Head of caudate nucleus (tissue), 42 donors: ENCODE measurements around the gene PDE2A.

Experiments
- DNase-seq, 42 donors: peaks; one replicate each; pipeline versions ENCODE4 v3.0.0 to v3.0.0-alpha.2; 2020 to 2021; ENCODE audit warnings: mixed read lengths in 7 of 42
- intact Hi-C: fragments of 100-400 bp; cut with DNase I; formaldehyde crosslinking; loops from one replicate; pipeline ENCODE4 v1.15.0; 2022

PDE2A gene

GRCh38 chr11:72642884-72643522, 31.2 kb downstream of the PDE2A start:
- peak in 38 of 42 donors; percentile 43 to 85 (median 71) for DNase-seq
- intact Hi-C loops: loop anchor here (5.0 kb wide), 1 partner anchor 56 kb away; no protein-coding TSS in a partner anchor

GRCh38 chr11:72642043-72642883, 32.0 kb downstream of the PDE2A start:
- intact Hi-C loops: loop anchor here (5.0 kb wide), 1 partner anchor 55 kb away; no protein-coding TSS in a partner anchor
- DNase-seq: peak in 11 of 42 donors; percentile 36 to 66 (median 50)

GRCh38 chr11:72641522-72642042, 32.6 kb downstream of the PDE2A start:
- intact Hi-C loops: loop anchor here (5.0 kb wide), 1 partner anchor 54 kb away; no protein-coding TSS in a partner anchor
- DNase-seq: no peak

- DNase-seq: peak in 1 of 42 donors; percentile 55
- intact Hi-C loops: loop anchor here (5.0 kb wide), 1 partner anchor 52 kb away; no protein-coding TSS in a partner anchor
Observed at GRCh38 chr11:72639502-72640375, 34.5 kb downstream of the PDE2A start.

- DNase-seq: no peak
- intact Hi-C loops: no loop called here
Observed at GRCh38 chr11:72637926-72638325, 36.3 kb downstream of the PDE2A start.

GRCh38 chr11:72637198-72637597, 37.0 kb downstream of the PDE2A start:
- intact Hi-C loops: no loop called here
- no peak for DNase-seq

- intact Hi-C loops: no loop called here
Observed at GRCh38 chr11:72636376-72636775, 37.8 kb downstream of the PDE2A start.

GRCh38 chr11:72635933-72636332, 38.3 kb downstream of the PDE2A start:
- intact Hi-C loops: no loop called here
- no peak for DNase-seq

More at GRCh38 chr11:72636376-72636775, 37.8 kb downstream of the PDE2A start:
- no peak for DNase-seq

GRCh38 chr11:72635309-72635915, 38.8 kb downstream of the PDE2A start:
- peak in 12 of 42 donors; percentile 48 to 75 (median 62) for DNase-seq
- intact Hi-C loops: no loop called here

- intact Hi-C loops: no loop called here
Observed at GRCh38 chr11:72634472-72635095, 39.6 kb downstream of the PDE2A start.

GRCh38 chr11:72634016-72634415, 40.2 kb downstream of the PDE2A start:
- no peak for DNase-seq
- intact Hi-C loops: no loop called here

More at GRCh38 chr11:72634472-72635095, 39.6 kb downstream of the PDE2A start:
- DNase-seq: peak in 1 of 42 donors; percentile 41

- intact Hi-C loops: no loop called here
- no peak for DNase-seq
Observed at GRCh38 chr11:72633068-72633467, 41.2 kb downstream of the PDE2A start.

- peak in 33 of 42 donors; percentile 31 to 88 (median 63) for DNase-seq
- intact Hi-C loops: no loop called here
Observed at GRCh38 chr11:72631806-72632731, 42.2 kb downstream of the PDE2A start.

GRCh38 chr11:72630104-72630852, 43.9 kb downstream of the PDE2A start:
- intact Hi-C loops: no loop called here
- DNase-seq: peak in 28 of 42 donors; percentile 38 to 82 (median 62)

GRCh38 chr11:72629266-72629665, 45.0 kb downstream of the PDE2A start:
- intact Hi-C loops: no loop called here
- peak in 39 of 42 donors; percentile 38 to 90 (median 71) for DNase-seq
